K562 (cell line): ENCODE measurements around the gene MAPRE2. TPM values are rescaled to one million over a fixed set of nuclear protein-coding genes. Genes with fewer than 3 reads are reported as not detected.

Experiments
- ATAC-seq: fragments of 200-7000 bp; cut with Tn5 transposase; 3 replicates; pipeline ENCODE4 v1.9.1; 2020; ENCODE audit warnings: moderate library complexity
- BruUV-seq: library from RNA; stranded (reverse); fragments of 400-500 nt; replicated peaks from 2 replicates; lab custom pipeline; 2021; lab: Mats Ljungman, UMichigan
- CTCF ChIA-PET: fragments of 300-600 bp; formaldehyde crosslinking; extraction: SDS; loops from one replicate; lab custom pipeline; 2021; ENCODE audit warnings: low intra/inter-chr PET ratio; lab: Yijun Ruan, JAX
- POLR2A ChIA-PET: fragments of 300-600, 350-650 bp; sonication (Branson Sonifier 250); formaldehyde crosslinking; extraction: SDS; loops from one replicate; lab custom pipeline; 2021; ENCODE audit warnings: antibody characterized with exemption, inconsistent platforms; lab: Yijun Ruan, JAX
- DNase-seq, 4 experiments: peaks; one replicate each; pipeline versions ENCODE4 v3.0.0 to v3.0.0-alpha.2; 2011 to 2018; ENCODE audit warnings: low spot score in 3 of 4, mixed read lengths in 3 of 4; ENCODE audit errors: extremely low read depth in 1 of 4
- FAIRE-seq: peaks from 2 replicates; lab custom pipeline; 2011; peaks lifted over from hg19 to GRCh38; lab: Jason Lieb, UNC
- H2AFZ ChIP-seq: 2 replicates; pipeline ENCODE4 v1.6.0; 2011; ENCODE audit warnings: low read depth, low read length, control low read depth, inconsistent platforms
- H3K27ac ChIP-seq: fragments of 200-600 bp; 3 replicates; pipeline ENCODE4 v1.8.0; 2011; ENCODE audit warnings: low read depth, mild to moderate bottlenecking, control low read depth, inconsistent platforms, low read length, moderate library complexity, mixed read lengths; ENCODE audit errors: extremely low read depth
- H3K27me3 ChIP-seq, 2 experiments: fragments of 300-600 bp in 1 of 2; 2 replicates in 1 of 2; 3 replicates in 1 of 2; pipeline versions ENCODE4 v1.6.0 to v1.8.0; 2011; ENCODE audit warnings: inconsistent platforms in 2 of 2, low read length in 2 of 2, mild to moderate bottlenecking in 1 of 2, mixed read lengths in 1 of 2, moderate library complexity in 1 of 2; ENCODE audit not compliant: control insufficient read depth in 2 of 2, insufficient read depth in 2 of 2
- H3K36me3 ChIP-seq: fragments of 300-600 bp; 3 replicates; pipeline ENCODE4 v1.8.0; 2011; ENCODE audit warnings: mild to moderate bottlenecking, low read length, inconsistent platforms; ENCODE audit not compliant: control insufficient read depth, insufficient read depth
- H3K4me1 ChIP-seq, 2 experiments: fragments of 200-600 bp in 1 of 2; replicated peaks in 1 of 2; 2 replicates in 1 of 2; 3 replicates in 1 of 2; pipeline versions ENCODE4 v1.5.1 to v1.8.0; 2011; ENCODE audit warnings: inconsistent platforms in 2 of 2, low read length in 2 of 2, mild to moderate bottlenecking in 1 of 2, mixed read lengths in 1 of 2, moderate library complexity in 1 of 2; ENCODE audit not compliant: control insufficient read depth in 2 of 2, insufficient read depth in 2 of 2
- H3K4me2 ChIP-seq: 2 replicates; pipeline ENCODE4 v1.6.1; 2011; ENCODE audit warnings: low read length, control low read depth, inconsistent platforms, mixed read lengths; ENCODE audit not compliant: insufficient read depth
- H3K4me3 ChIP-seq: fragments of 200-600 bp; sonication (generic), shearing (Covaris generic); 2 replicates; pipeline ENCODE4 v1.5.1; 2016; ENCODE audit warnings: control low read depth, inconsistent platforms
- H3K79me2 ChIP-seq: fragments of 200-600 bp; 3 replicates; pipeline ENCODE4 v1.8.0; 2011; ENCODE audit warnings: low read length, inconsistent platforms; ENCODE audit not compliant: control insufficient read depth, insufficient read depth
- H3K9ac ChIP-seq, 2 experiments: 2 replicates each; pipeline versions ENCODE4 v1.6.0 to v1.6.1; 2011; ENCODE audit warnings: low read depth in 2 of 2, low read length in 2 of 2, control low read depth in 1 of 2, inconsistent platforms in 1 of 2, mild to moderate bottlenecking in 1 of 2, mixed read lengths in 1 of 2; ENCODE audit not compliant: insufficient read depth in 1 of 2
- H3K9me1 ChIP-seq: one replicate; pipeline ENCODE4 v1.6.0; 2011; ENCODE audit warnings: inconsistent platforms, mild to moderate bottlenecking, low read length, moderate library complexity; ENCODE audit not compliant: control insufficient read depth, insufficient read depth
- H3K9me3 ChIP-seq: replicated peaks from 2 replicates; pipeline ENCODE4 v1.5.1; 2011; ENCODE audit warnings: low read depth, low read length, inconsistent platforms; ENCODE audit not compliant: control insufficient read depth, insufficient read depth
- H4K20me1 ChIP-seq: replicated peaks from 2 replicates; pipeline ENCODE4 v1.6.1; 2011; ENCODE audit warnings: low read length, inconsistent platforms, mixed read lengths; ENCODE audit not compliant: control insufficient read depth, insufficient read depth
- ZNF512 ChIP-seq: IDR thresholded peaks from 2 replicates; pipeline ENCODE4 v1.6.1; 2016; ENCODE audit warnings: missing genetic modification characterization, missing compliant biosample characterization
- WGBS: fragments of 100-300 bp; shearing (Covaris generic); methylation state at CpG from one replicate; pipeline ENCODE4 v1.1.6; 2016; ENCODE audit warnings: low coverage, mixed read lengths; ENCODE audit not compliant: insufficient coverage; ENCODE audit errors: missing lambda C conversion rate; 5-methylcytosine and 5-hydroxymethylcytosine counted together
- in situ Hi-C: fragments of 300-500 bp; cut with MboI; formaldehyde crosslinking; loops from 4 replicates; pipeline ENCODE4 v1.15.0; 2018; ENCODE audit warnings: inconsistent platforms, mixed read lengths
- intact Hi-C: fragments of 100-400 bp; cut with micrococcal nuclease; formaldehyde crosslinking; loops from 2 replicates; pipeline ENCODE4 v1.14.2; 2022
- polyA plus RNA-seq, 8 experiments: library from polyadenylated mRNA; depleted of rRNA in 4 of 8; stranded (reverse) in 5 of 8; unstranded in 3 of 8; fragments of >200 nt; fragmentation: Nextera tagmentation in 2 of 8; fragmentation: Illumina TruSeq in 1 of 8; extraction: Ambion mirVana in 2 of 8; extraction: Trizol in 1 of 8; gene quantifications; 2 replicates each; pipeline versions ENCODE4 v1.2.1 to v1.2.3, GENCODE V29; 2011 to 2014; ENCODE audit warnings: inconsistent platforms in 1 of 8, missing spikeins in 1 of 8
- total RNA-seq, 7 experiments: library from RNA; depleted of rRNA in 6 of 7; stranded (reverse); fragments of >200 nt in 6 of 7; fragmentation: Illumina TruSeq in 2 of 7; extraction: Trizol in 2 of 7; gene quantifications; 2 replicates each; pipeline versions ENCODE4 v1.2.1 to v1.2.3, GENCODE V29; 2011 to 2021; ENCODE audit warnings: low replicate concordance in 1 of 7
- TF ChIP-seq, protein P1 (sequence below): fragments of 450-650 bp; formaldehyde crosslinking; IDR thresholded peaks from 2 replicates; pipeline ENCODE4 v1.4.0; 2022; ENCODE audit warnings: mild to moderate bottlenecking, moderate library complexity

The MAPRE2 gene
- total and polyA plus RNA-seq, 9 of the 15 experiments (the other 6 are each of a cell fraction or from before 2014, with no cell fraction given) = 32.3 to 70.7 (median 40.7) TPM

DNA sequence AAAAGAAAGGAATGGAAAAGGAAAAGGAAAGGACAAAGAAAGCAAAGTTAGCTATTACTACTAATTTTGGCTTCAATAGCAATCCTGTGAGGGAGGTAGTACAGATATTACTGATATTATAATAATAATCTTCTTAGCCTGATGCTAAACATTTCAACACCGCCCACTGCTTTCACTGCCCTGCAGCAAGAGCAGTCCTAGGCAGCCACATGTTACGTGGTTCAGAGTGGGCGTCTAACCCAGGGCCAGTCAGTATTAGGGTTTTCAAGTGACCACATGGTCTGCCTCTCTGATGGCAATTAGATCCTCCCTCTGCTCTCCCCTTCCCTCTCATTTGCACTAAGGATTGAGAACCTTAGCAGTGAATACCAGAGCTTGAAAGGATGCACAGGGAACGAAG lies 116.0 kb downstream of the MAPRE2 start:
- 26% methylated on average over 4 of the region's 4 CpGs for WGBS
- intact Hi-C loops = no loop called here
- H3K36me3 ChIP-seq = no peaks in the 10 kb centered on the region

More for the DNA sequence above, 116.0 kb downstream of the MAPRE2 start:
- H3K9me3 ChIP-seq = no peaks in the 10 kb centered on the region
- DNase-seq = no peak
- H3K79me2 ChIP-seq = no peaks in the 10 kb centered on the region
- no TSS peak for BruUV-seq
- no peak overlapping the region for H3K4me3 ChIP-seq
- CTCF ChIA-PET = no interaction called here
- no peak overlapping the region for H3K27ac ChIP-seq
- H3K4me2 ChIP-seq = no peak overlapping the region
- TF ChIP-seq ZNF512 (tag) = peak; percentile 6; the same call in 1 of the 2 replicates
- TF ChIP-seq, protein P1, sequence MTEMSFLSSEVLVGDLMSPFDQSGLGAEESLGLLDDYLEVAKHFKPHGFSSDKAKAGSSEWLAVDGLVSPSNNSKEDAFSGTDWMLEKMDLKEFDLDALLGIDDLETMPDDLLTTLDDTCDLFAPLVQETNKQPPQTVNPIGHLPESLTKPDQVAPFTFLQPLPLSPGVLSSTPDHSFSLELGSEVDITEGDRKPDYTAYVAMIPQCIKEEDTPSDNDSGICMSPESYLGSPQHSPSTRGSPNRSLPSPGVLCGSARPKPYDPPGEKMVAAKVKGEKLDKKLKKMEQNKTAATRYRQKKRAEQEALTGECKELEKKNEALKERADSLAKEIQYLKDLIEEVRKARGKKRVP (CRISPR knock-in tag) = no peak
- ATAC-seq = no peak
- H3K27me3 ChIP-seq = peaks cover 0 to 4% of the 10 kb centered on the region in 2 experiments; a peak in 3 of 5 replicates
- H4K20me1 ChIP-seq = no peaks in the 10 kb centered on the region
- no peaks in the 10 kb centered on the region for H3K9me1 ChIP-seq
- no peaks in the 10 kb centered on the region; a peak in 1 of 5 replicates for H3K4me1 ChIP-seq
- no peak overlapping the region for H2AFZ ChIP-seq
- no peak overlapping the region for H3K9ac ChIP-seq
- in situ Hi-C loops = no loop called here
- POLR2A ChIA-PET = interaction anchor here (1.0 kb wide), 1 partner anchor 14 kb away, joined by 3 read pairs; no protein-coding TSS in a partner anchor
- no peak for FAIRE-seq
